Suprapubic skin (tissue), 4 donors: ENCODE results near the gene COL5A1.

Experiments
- EP300 ChIP-seq: sonication (generic); formaldehyde crosslinking; IDR thresholded peaks from one replicate; pipeline ENCODE4 v1.6.1; 2017; ENCODE audit warnings: antibody characterized with exemption
- POLR2A ChIP-seq, 2 donors: fragments of 450-650 bp; IDR thresholded peaks; one replicate each; pipeline ENCODE4 v1.6.1; 2017; ENCODE audit warnings: antibody characterized with exemption in 2 of 2, mild to moderate bottlenecking in 2 of 2, moderate library complexity in 2 of 2
- POLR2AphosphoS5 ChIP-seq, 3 donors: sonication (generic); formaldehyde crosslinking; IDR thresholded peaks; one replicate each; pipeline ENCODE4 v1.6.1; 2017; ENCODE audit warnings: antibody characterized with exemption in 3 of 3
- TF ChIP-seq, protein P1 (sequence below), 2 donors: fragments of 200-600 bp in 1 of 2; fragments of 450-650 bp in 1 of 2; sonication (generic) in 1 of 2; IDR thresholded peaks; one replicate each; pipeline ENCODE4 v1.5.1; 2016 to 2019; ENCODE audit warnings: antibody characterized with exemption in 2 of 2, mild to moderate bottlenecking in 1 of 2, moderate library complexity in 1 of 2

- TF ChIP-seq, protein P1, sequence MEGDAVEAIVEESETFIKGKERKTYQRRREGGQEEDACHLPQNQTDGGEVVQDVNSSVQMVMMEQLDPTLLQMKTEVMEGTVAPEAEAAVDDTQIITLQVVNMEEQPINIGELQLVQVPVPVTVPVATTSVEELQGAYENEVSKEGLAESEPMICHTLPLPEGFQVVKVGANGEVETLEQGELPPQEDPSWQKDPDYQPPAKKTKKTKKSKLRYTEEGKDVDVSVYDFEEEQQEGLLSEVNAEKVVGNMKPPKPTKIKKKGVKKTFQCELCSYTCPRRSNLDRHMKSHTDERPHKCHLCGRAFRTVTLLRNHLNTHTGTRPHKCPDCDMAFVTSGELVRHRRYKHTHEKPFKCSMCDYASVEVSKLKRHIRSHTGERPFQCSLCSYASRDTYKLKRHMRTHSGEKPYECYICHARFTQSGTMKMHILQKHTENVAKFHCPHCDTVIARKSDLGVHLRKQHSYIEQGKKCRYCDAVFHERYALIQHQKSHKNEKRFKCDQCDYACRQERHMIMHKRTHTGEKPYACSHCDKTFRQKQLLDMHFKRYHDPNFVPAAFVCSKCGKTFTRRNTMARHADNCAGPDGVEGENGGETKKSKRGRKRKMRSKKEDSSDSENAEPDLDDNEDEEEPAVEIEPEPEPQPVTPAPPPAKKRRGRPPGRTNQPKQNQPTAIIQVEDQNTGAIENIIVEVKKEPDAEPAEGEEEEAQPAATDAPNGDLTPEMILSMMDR (IDR thresholded peaks at IDR 0.05), result no peak
- TF ChIP-seq EP300, result no peak
- TF ChIP-seq POLR2A (IDR thresholded peaks at IDR 0.05), result no peak
- TF ChIP-seq POLR2AphosphoS5 (IDR thresholded peaks at IDR 0.05), result no peak
Measured at GRCh38 chr9:134720136-134720753, 78.6 kb downstream of the COL5A1 start.
